ENCODE data around the gene SHPK. TPM values are rescaled to one million over a fixed set of nuclear protein-coding genes. Genes with fewer than 3 reads are reported as not detected.

Gene SHPK
- total and polyA plus RNA-seq, 2 of the 4 experiments (the other 2 are of a cell fraction): 11.1 to 14.3 TPM

DNA sequence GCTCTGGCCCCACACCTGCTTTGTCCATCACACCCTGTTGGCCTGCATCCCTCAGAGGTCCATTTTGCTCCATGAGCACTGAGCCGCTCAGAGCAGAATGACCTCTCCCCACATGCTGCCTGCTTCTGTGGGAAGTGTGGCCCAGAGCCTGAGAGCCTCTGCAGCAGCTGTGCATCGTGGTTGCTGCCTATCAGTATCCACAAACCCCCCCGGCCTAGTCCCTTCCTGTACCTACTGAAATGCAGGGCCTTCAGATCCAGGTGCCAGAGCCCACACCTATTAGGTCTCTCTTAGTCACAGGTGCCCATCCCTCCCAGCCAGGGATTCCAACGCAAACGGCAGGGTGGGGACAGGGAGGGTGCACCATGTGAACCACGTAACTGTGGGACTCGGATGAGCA, 61.8 kb downstream of the SHPK start:
- Histone ChIP-seq H2BK15ac (ENCODE audit: low read depth, low read length) (no peak overlapping the region), H3K4me2 (ENCODE audit: low read depth, low read length) (no peak overlapping the region), H2AFZ (replicated peaks; ENCODE audit: low read length, poor library complexity) (no peak overlapping the region), H3K14ac (replicated peaks; ENCODE audit: low read depth, low read length) (no peak overlapping the region), H3K9me1 (ENCODE audit: insufficient read depth, low read length) (no peaks in the 10 kb centered on the region), H3K18ac (ENCODE audit: low read depth, low read length) (no peak overlapping the region), H3K79me1 (ENCODE audit: low read depth in 1 of 2, low read length in 2 of 2) (no peaks in the 10 kb centered on the region), H3K4me3 (ENCODE audit: insufficient read depth, low read depth, low read length) (no peak overlapping the region), H3K56ac (ENCODE audit: extremely low read depth, insufficient read depth, low read length) (no peak overlapping the region), H3K23ac (ENCODE audit: low read depth, low read length) (no peak overlapping the region), H3K4ac (ENCODE audit: low read depth, low read length) (no peak overlapping the region), H2AK5ac (ENCODE audit: low read depth, low read length) (no peak overlapping the region), H4K91ac (ENCODE audit: insufficient read depth, low read depth, low read length) (no peak overlapping the region), H2BK5ac (ENCODE audit: low read depth, low read length, poor library complexity, severe bottlenecking) (no peak overlapping the region), H4K8ac (ENCODE audit: low read depth in 2 of 2, low read length in 2 of 2) (no peak overlapping the region), H3K27me3 (ENCODE audit: control insufficient read depth, insufficient read depth, low read length) (no peaks in the 10 kb centered on the region), H2AK9ac (replicated peaks; ENCODE audit: low read depth, low read length, poor library complexity) (no peak overlapping the region), H2BK20ac (ENCODE audit: low read depth, low read length) (no peak overlapping the region), H3K36me3 (ENCODE audit: control insufficient read depth, insufficient read depth, low read length) (peaks cover 2% of the 10 kb centered on the region; the same call in 1 of the 2 replicates), H3K4me1 (ENCODE audit: control insufficient read depth, insufficient read depth, low read length) (no peaks in the 10 kb centered on the region), H3K27ac (ENCODE audit: insufficient read depth, low read length) (no peak overlapping the region), H4K20me1 (ENCODE audit: insufficient read depth, low read length) (no peaks in the 10 kb centered on the region), H2BK120ac (ENCODE audit: low read depth, low read length) (no peak overlapping the region), H4K5ac (ENCODE audit: low read depth, low read length) (no peak overlapping the region), H3K9me3 (ENCODE audit: control insufficient read depth, insufficient read depth, low read length) (no peaks in the 10 kb centered on the region), H3K9ac (ENCODE audit: low read depth, low read length) (no peak overlapping the region)
- no peak for TF ChIP-seq MXI1 (IDR thresholded peaks at IDR 0.05; ENCODE audit: borderline replicate concordance, low read depth, low read length)
- no peak for TF ChIP-seq RAD21 (IDR thresholded peaks at IDR 0.05; ENCODE audit: low read length)
- TF ChIP-seq, protein P1, sequence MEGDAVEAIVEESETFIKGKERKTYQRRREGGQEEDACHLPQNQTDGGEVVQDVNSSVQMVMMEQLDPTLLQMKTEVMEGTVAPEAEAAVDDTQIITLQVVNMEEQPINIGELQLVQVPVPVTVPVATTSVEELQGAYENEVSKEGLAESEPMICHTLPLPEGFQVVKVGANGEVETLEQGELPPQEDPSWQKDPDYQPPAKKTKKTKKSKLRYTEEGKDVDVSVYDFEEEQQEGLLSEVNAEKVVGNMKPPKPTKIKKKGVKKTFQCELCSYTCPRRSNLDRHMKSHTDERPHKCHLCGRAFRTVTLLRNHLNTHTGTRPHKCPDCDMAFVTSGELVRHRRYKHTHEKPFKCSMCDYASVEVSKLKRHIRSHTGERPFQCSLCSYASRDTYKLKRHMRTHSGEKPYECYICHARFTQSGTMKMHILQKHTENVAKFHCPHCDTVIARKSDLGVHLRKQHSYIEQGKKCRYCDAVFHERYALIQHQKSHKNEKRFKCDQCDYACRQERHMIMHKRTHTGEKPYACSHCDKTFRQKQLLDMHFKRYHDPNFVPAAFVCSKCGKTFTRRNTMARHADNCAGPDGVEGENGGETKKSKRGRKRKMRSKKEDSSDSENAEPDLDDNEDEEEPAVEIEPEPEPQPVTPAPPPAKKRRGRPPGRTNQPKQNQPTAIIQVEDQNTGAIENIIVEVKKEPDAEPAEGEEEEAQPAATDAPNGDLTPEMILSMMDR (conservative IDR thresholded peaks at IDR 0.05; ENCODE audit: low read depth, low read length): no peak
- no peak for TF ChIP-seq FOS (IDR thresholded peaks at IDR 0.05; ENCODE audit: low read depth, low read length)
- no peak for TF ChIP-seq MAFK (IDR thresholded peaks at IDR 0.05; ENCODE audit: low read depth, low read length)
- no peak for TF ChIP-seq RCOR1 (IDR thresholded peaks at IDR 0.05; ENCODE audit: insufficient replicate concordance, low read length)
- TF ChIP-seq CHD1 (IDR thresholded peaks at IDR 0.05; ENCODE audit: low read depth, low read length): no peak
- TF ChIP-seq ELK1 (IDR thresholded peaks at IDR 0.05; ENCODE audit: borderline replicate concordance, low read depth, low read length): no peak
- no peak for TF ChIP-seq BHLHE40 (IDR thresholded peaks at IDR 0.05; ENCODE audit: low read depth, low read length)
- no peak for TF ChIP-seq MAZ (IDR thresholded peaks at IDR 0.05; ENCODE audit: borderline replicate concordance, low read depth, low read length)
- no peak for TF ChIP-seq SMC3 (IDR thresholded peaks at IDR 0.05; ENCODE audit: low read depth, low read length)
- TF ChIP-seq, protein P2, sequence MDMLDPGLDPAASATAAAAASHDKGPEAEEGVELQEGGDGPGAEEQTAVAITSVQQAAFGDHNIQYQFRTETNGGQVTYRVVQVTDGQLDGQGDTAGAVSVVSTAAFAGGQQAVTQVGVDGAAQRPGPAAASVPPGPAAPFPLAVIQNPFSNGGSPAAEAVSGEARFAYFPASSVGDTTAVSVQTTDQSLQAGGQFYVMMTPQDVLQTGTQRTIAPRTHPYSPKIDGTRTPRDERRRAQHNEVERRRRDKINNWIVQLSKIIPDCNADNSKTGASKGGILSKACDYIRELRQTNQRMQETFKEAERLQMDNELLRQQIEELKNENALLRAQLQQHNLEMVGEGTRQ (IDR thresholded peaks at IDR 0.05; ENCODE audit: low read depth, low read length): no peak
- TF ChIP-seq RFX5 (IDR thresholded peaks at IDR 0.05; ENCODE audit: low read depth, low read length): no peak
- no peak for TF ChIP-seq NFE2L2 (IDR thresholded peaks at IDR 0.05; ENCODE audit: low read depth, low read length)
- no peak for TF ChIP-seq CEBPB (IDR thresholded peaks at IDR 0.05; ENCODE audit: low read depth, low read length)
- no peak for TF ChIP-seq POLR2A (IDR thresholded peaks at IDR 0.05; ENCODE audit: low read depth, low read length)
- in situ Hi-C loops (cut with MboI; ENCODE audit: low sequenced_read_pairs): no loop called here
- ATAC-seq (ENCODE audit: low read depth) (no peak), DNase-seq (no peak)
- POLR2A ChIA-PET (ENCODE audit: unreplicated experiment): no interaction called here
- BruUV-seq (replicated peaks): no TSS peak
- WGBS, 2 experiments (ENCODE audit: extremely low coverage in 2 of 2, insufficient read length in 1 of 2): no CpG with 5 or more reads among the region's 7 CpGs
- dilution Hi-C loops (cut with HindIII; ENCODE audit: low sequenced_read_pairs, unreplicated experiment): no loop called here
- CTCF ChIA-PET: no interaction called here
- intact Hi-C loops (cut with micrococcal nuclease): no loop called here
